ENCODE results near the gene KRTAP5-7. TPM values are rescaled to one million over a fixed set of nuclear protein-coding genes. Genes with fewer than 3 reads are reported as not detected.
"Not testable (repeated sequence)": the region's sequence is repeated elsewhere in the genome, so short reads cannot be mapped to it uniquely, and the experiment has no call there.

The KRTAP5-7 gene
- total RNA-seq, 1 experiment from 2014 or later = not detected

DNA sequence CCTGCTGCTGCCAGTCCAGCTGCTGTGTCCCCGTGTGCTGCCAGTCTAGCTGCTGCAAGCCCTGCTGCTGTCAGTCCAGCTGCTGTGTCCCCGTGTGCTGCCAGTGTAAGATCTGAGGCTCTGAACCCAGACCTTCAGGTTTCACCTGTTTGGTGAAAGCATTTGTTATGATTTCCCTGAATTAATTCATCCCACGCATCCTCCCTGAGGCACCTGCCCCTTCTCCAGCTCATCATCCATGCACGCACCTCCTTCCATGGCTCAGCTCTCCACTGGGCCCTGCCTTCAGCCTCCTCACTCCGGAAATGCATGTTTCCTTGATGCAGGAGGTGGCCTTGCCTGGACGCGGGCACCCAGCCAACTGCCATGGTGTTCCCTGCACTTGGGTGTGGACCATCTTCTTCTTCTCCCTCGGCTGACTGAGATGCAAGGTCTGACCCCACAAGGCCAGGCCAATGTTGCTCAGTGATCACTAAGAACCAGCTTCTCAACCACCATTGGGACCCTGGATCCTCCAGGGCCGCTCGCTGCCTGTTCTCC, 39.1 kb downstream of the KRTAP5-7 start:
- Histone ChIP-seq H3K4me3 (replicated peaks in 1 of 2; ENCODE audit: low read depth in 1 of 2, low read length in 2 of 2) (no peak overlapping the region), H2AFZ (ENCODE audit: low read depth, low read length, poor library complexity, severe bottlenecking) (no peak overlapping the region), H3K9me3 (ENCODE audit: control insufficient read depth in 1 of 2, insufficient read depth in 1 of 2, low read depth in 1 of 2, low read length in 2 of 2) (no peaks in the 10 kb centered on the region), H3K36me3 (ENCODE audit: control insufficient read depth in 1 of 2, insufficient read depth in 2 of 2, low read length in 2 of 2) (no peaks in the 10 kb centered on the region), H3K4me2 (ENCODE audit: low read length) (no peak overlapping the region), H3K9ac (ENCODE audit: low read length) (no peak overlapping the region), H4K20me1 (ENCODE audit: insufficient read depth) (no peaks in the 10 kb centered on the region), H3K9me2 (ENCODE audit: insufficient read depth) (no peaks in the 10 kb centered on the region), H3K27ac (ENCODE audit: low read depth, low read length) (no peak overlapping the region), H3K27me3 (ENCODE audit: insufficient read depth, low read length) (peaks cover 16% of the 10 kb centered on the region; the same call in 1 of the 2 replicates), H3K4me1 (ENCODE audit: control insufficient read depth in 1 of 2, insufficient read depth in 2 of 2, low read length in 2 of 2) (peaks cover 0 to 16% of the 10 kb centered on the region in 2 experiments; a peak in 2 of 4 replicates), H3K79me2 (ENCODE audit: insufficient read depth, low read length) (no peaks in the 10 kb centered on the region)
- RAD21 ChIA-PET (ENCODE audit: low non-redundant PET in 1 of 2, low total read pairs in 2 of 2, uncharacterized antibody in 2 of 2, unreplicated experiment in 2 of 2) = no interaction called here
- ATAC-seq (no peak), DNase-seq (ENCODE audit: low read depth, low spot score) (no peak)
- TF ChIP-seq, protein P1, sequence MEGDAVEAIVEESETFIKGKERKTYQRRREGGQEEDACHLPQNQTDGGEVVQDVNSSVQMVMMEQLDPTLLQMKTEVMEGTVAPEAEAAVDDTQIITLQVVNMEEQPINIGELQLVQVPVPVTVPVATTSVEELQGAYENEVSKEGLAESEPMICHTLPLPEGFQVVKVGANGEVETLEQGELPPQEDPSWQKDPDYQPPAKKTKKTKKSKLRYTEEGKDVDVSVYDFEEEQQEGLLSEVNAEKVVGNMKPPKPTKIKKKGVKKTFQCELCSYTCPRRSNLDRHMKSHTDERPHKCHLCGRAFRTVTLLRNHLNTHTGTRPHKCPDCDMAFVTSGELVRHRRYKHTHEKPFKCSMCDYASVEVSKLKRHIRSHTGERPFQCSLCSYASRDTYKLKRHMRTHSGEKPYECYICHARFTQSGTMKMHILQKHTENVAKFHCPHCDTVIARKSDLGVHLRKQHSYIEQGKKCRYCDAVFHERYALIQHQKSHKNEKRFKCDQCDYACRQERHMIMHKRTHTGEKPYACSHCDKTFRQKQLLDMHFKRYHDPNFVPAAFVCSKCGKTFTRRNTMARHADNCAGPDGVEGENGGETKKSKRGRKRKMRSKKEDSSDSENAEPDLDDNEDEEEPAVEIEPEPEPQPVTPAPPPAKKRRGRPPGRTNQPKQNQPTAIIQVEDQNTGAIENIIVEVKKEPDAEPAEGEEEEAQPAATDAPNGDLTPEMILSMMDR (IDR thresholded peaks at IDR 0.05 in 2 of 3, conservative IDR thresholded peaks at IDR 0.05 in 1 of 3; ENCODE audit: borderline replicate concordance in 1 of 3, insufficient read depth in 1 of 3, low read depth in 2 of 3, low read length in 2 of 3) = no peak
- TF ChIP-seq SIN3A (IDR thresholded peaks at IDR 0.05; ENCODE audit: low read depth) (no peak), JUND (IDR thresholded peaks at IDR 0.05) (no peak), SRF (IDR thresholded peaks at IDR 0.05; ENCODE audit: low read depth) (no peak), EZH2phosphoT487 (IDR thresholded peaks at IDR 0.05; ENCODE audit: borderline replicate concordance) (no peak), ZFX (IDR thresholded peaks at IDR 0.05) (no peak), CBX3 (IDR thresholded peaks at IDR 0.05; ENCODE audit: low read depth) (no peak)
- intact Hi-C loops (cut with micrococcal nuclease) = no loop called here
- no TSS peak for BruUV-seq (replicated peaks)
- POLR2A ChIA-PET = no interaction called here
- CTCF ChIA-PET = no interaction called here

DNA sequence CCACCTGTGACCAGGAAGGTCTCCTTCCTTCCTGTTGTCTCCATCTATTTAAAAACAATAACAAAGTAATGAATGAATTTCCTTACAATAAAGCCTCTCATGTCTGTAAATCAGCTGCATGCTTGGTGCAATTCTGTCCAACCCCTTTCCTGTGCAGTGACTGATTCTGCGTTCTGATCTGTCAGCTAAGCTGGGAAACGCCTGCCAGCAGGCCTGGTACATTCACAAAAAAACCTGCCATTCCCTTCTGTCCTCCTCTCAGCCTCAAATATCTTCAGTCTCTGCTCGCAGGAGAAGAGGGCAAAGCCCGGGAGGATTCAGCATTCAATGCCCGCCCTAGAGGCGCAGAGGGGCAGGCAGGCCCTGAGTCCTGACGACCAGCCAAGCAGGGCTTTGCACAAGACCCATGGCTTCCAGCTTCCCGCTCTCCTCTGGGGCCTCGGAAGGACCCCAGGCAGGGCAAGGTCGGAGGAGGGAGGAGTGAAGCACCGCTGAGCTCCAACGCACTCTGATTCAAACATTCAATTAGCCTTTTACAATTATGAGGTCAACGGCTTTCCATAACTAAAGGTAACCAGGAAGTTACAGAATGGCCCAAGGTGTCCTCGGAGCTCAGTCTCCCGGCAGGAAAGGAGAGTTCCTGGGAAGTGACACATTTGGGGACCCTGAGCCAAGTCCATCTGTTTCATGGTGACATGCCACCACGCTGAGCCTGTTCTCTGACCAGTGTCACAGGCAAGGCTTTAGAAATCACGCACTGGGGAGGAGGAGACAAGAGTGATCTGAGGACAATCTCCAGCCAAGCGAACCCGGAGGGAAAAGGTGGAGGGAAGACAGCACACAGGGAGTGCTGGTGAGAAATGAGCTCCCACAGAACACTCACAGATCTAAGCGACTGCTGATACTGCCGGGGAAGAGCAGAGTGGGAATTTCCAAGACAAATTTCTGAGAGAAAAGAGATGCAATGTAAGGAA, 39.8 kb downstream of the KRTAP5-7 start:
- Histone ChIP-seq H3K27me3 (ENCODE audit: insufficient read depth, low read length) (peaks cover 16% of the 10 kb centered on the region; the same call in 1 of the 2 replicates), H3K4me1 (ENCODE audit: control insufficient read depth in 1 of 2, insufficient read depth in 2 of 2, low read length in 2 of 2) (peaks cover 0 to 12% of the 10 kb centered on the region in 2 experiments; a peak in 2 of 4 replicates)
- H3K9me3 ChIP-seq (ENCODE audit: control insufficient read depth in 1 of 2, insufficient read depth in 1 of 2, low read depth in 1 of 2, low read length in 2 of 2); H3K27ac ChIP-seq (ENCODE audit: low read depth, low read length); H3K36me3 ChIP-seq (ENCODE audit: control insufficient read depth in 1 of 2, insufficient read depth in 2 of 2, low read length in 2 of 2); BruUV-seq (replicated peaks); H3K9ac ChIP-seq (ENCODE audit: low read length); RAD21 ChIA-PET (ENCODE audit: low non-redundant PET in 1 of 2, low total read pairs in 2 of 2, uncharacterized antibody in 2 of 2, unreplicated experiment in 2 of 2); intact Hi-C loops (cut with micrococcal nuclease); ATAC-seq; H3K4me3 ChIP-seq (replicated peaks in 1 of 2; ENCODE audit: low read depth in 1 of 2, low read length in 2 of 2); H2AFZ ChIP-seq (ENCODE audit: low read depth, low read length, poor library complexity, severe bottlenecking); H3K79me2 ChIP-seq (ENCODE audit: insufficient read depth, low read length); H3K9me2 ChIP-seq (ENCODE audit: insufficient read depth); H3K4me2 ChIP-seq (ENCODE audit: low read length); H4K20me1 ChIP-seq (ENCODE audit: insufficient read depth); POLR2A ChIA-PET; DNase-seq (ENCODE audit: low read depth, low spot score): not testable (repeated sequence)
- CTCF ChIA-PET = interaction anchor here (1.5 kb wide), 1 partner anchor 13 kb away, joined by 4 read pairs; no protein-coding TSS in a partner anchor

DNA sequence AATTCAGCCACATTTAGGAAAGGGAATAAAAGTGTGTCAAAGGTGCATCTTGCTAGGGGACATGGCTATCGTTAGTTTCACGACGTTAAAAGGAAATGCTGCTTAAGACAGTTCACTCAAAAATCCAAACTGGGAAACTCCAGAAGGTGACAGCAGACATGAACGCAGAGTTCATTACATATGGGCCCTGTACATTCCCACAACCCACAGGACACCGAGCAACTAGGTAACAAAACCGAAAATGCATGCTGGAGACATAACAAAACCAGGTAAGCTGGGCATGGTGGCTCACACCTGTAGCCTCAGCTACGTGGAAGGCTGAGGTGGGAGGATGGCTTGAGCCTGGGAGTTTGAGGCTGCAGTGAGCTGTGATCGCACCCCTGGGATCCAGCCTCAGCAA, 40.6 kb downstream of the KRTAP5-7 start:
- peaks cover 16% of the 10 kb centered on the region; the same call in 1 of the 2 replicates for H3K27me3 ChIP-seq (ENCODE audit: insufficient read depth, low read length)
- H3K9me2 ChIP-seq (ENCODE audit: insufficient read depth); H3K4me3 ChIP-seq (replicated peaks in 1 of 2; ENCODE audit: low read depth in 1 of 2, low read length in 2 of 2); H3K27ac ChIP-seq (ENCODE audit: low read depth, low read length); H4K20me1 ChIP-seq (ENCODE audit: insufficient read depth); RAD21 ChIA-PET (ENCODE audit: low non-redundant PET in 1 of 2, low total read pairs in 2 of 2, uncharacterized antibody in 2 of 2, unreplicated experiment in 2 of 2); intact Hi-C loops (cut with micrococcal nuclease); ATAC-seq; H2AFZ ChIP-seq (ENCODE audit: low read depth, low read length, poor library complexity, severe bottlenecking); H3K79me2 ChIP-seq (ENCODE audit: insufficient read depth, low read length); H3K36me3 ChIP-seq (ENCODE audit: control insufficient read depth in 1 of 2, insufficient read depth in 2 of 2, low read length in 2 of 2); H3K4me1 ChIP-seq (ENCODE audit: control insufficient read depth in 1 of 2, insufficient read depth in 2 of 2, low read length in 2 of 2); H3K9ac ChIP-seq (ENCODE audit: low read length); H3K9me3 ChIP-seq (ENCODE audit: control insufficient read depth in 1 of 2, insufficient read depth in 1 of 2, low read depth in 1 of 2, low read length in 2 of 2); BruUV-seq (replicated peaks); H3K4me2 ChIP-seq (ENCODE audit: low read length); POLR2A ChIA-PET; DNase-seq (ENCODE audit: low read depth, low spot score): not testable (repeated sequence)
- CTCF ChIA-PET = interaction anchor here (1.5 kb wide), 1 partner anchor 12 kb away, joined by 4 read pairs; no protein-coding TSS in a partner anchor
